Measurements from ENCODE around the gene SLC22A4.

DNA sequence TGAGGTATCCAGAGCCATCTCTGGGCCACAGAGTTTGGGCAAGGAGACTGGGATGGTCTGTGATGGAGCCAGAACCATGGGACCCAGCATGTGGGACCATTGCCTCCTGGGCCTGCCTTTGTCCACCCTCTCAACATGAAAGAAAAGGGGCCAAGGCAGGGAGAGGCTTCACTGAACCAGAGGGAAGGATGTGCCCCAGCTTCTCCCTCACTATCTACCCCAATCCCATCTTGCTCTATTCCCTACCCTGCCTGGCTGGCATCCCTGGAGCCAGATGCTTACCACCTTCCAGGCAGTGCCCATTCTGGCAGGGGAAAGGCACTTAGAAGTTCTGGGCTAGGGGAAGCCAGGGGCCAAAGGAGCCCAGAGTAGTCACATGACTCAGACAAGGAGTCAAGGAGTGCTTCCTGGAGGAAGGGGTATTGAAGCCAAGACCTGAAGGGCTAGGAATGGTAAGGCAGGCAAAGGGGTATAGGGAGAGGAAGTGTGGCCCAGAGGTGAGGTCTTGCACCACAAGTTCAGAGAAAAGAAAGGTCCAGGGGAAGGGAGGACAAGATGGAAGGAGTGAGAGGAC is 26.9 kb upstream of the SLC22A4 start:
- TF ChIP-seq, protein P1, sequence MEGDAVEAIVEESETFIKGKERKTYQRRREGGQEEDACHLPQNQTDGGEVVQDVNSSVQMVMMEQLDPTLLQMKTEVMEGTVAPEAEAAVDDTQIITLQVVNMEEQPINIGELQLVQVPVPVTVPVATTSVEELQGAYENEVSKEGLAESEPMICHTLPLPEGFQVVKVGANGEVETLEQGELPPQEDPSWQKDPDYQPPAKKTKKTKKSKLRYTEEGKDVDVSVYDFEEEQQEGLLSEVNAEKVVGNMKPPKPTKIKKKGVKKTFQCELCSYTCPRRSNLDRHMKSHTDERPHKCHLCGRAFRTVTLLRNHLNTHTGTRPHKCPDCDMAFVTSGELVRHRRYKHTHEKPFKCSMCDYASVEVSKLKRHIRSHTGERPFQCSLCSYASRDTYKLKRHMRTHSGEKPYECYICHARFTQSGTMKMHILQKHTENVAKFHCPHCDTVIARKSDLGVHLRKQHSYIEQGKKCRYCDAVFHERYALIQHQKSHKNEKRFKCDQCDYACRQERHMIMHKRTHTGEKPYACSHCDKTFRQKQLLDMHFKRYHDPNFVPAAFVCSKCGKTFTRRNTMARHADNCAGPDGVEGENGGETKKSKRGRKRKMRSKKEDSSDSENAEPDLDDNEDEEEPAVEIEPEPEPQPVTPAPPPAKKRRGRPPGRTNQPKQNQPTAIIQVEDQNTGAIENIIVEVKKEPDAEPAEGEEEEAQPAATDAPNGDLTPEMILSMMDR (IDR thresholded peaks at IDR 0.05), result no peak
- TF ChIP-seq POLR2A (IDR thresholded peaks at IDR 0.05; ENCODE audit: low read length) (no peak), POLR2AphosphoS2 (conservative IDR thresholded peaks at IDR 0.05; ENCODE audit: low read length) (no peak), MAFK (IDR thresholded peaks at IDR 0.05; ENCODE audit: partially characterized antibody) (no peak), SREBF2 (IDR thresholded peaks at IDR 0.05) (no peak)
- TF ChIP-seq, protein P2, sequence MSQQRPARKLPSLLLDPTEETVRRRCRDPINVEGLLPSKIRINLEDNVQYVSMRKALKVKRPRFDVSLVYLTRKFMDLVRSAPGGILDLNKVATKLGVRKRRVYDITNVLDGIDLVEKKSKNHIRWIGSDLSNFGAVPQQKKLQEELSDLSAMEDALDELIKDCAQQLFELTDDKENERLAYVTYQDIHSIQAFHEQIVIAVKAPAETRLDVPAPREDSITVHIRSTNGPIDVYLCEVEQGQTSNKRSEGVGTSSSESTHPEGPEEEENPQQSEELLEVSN (IDR thresholded peaks at IDR 0.05; ENCODE audit: borderline replicate concordance, low read depth), result no peak

All from A549 (cell line).